Adrenal gland (tissue), 12 donors: Measurements from ENCODE around the gene MRPS35. TPM values are rescaled to one million over a fixed set of nuclear protein-coding genes. Genes with fewer than 3 reads are reported as not detected.
"Not testable (repeated sequence)": the region's sequence is repeated elsewhere in the genome, so short reads cannot be mapped to it uniquely, and the experiment has no call there.

ENCODE experiments used
- DNase-seq, 7 donors: peaks; one replicate each; pipeline ENCODE4 v3.0.0-alpha.2; 2019 to 2020
- H3K27ac ChIP-seq, 5 donors: fragments of 200-600 bp; sonication (generic) in 4 of 5; 1 replicate in 3 of 5; 2 replicates in 2 of 5; pipeline versions ENCODE4 v1.5.1 to v1.8.0; 2016 to 2020; ENCODE audit warnings: mild to moderate bottlenecking in 1 of 5
- H3K27me3 ChIP-seq: fragments of 200-600 bp; 2 replicates; pipeline ENCODE4 v1.8.0; 2021
- H3K36me3 ChIP-seq, 2 donors: fragments of 200-600 bp; replicated peaks in 1 of 2; 1 replicate in 1 of 2; 2 replicates in 1 of 2; pipeline versions ENCODE4 v1.5.1 to v1.8.0; 2018 to 2022
- H3K4me1 ChIP-seq, 2 donors: fragments of 200-600 bp; replicated peaks in 1 of 2; 1 replicate in 1 of 2; 2 replicates in 1 of 2; pipeline versions ENCODE4 v1.5.1 to v1.8.0; 2018 to 2021
- H3K4me3 ChIP-seq, 4 donors: fragments of 200-600 bp; sonication (generic) in 3 of 4; one replicate each; pipeline ENCODE4 v1.5.1; 2016 to 2018
- H3K9me3 ChIP-seq, 3 donors: fragments of 200-600 bp; sonication (generic) in 1 of 3; replicated peaks in 1 of 3; 1 replicate in 2 of 3; 2 replicates in 1 of 3; pipeline versions ENCODE4 v1.5.1 to v1.8.0; 2016 to 2021
- POLR2A ChIP-seq, 2 donors: fragments of 450-650 bp; IDR thresholded peaks; one replicate each; pipeline ENCODE4 v1.6.1; 2017; ENCODE audit warnings: antibody characterized with exemption in 2 of 2, mild to moderate bottlenecking in 2 of 2, moderate library complexity in 1 of 2
- WGBS, 4 donors: extraction: QIAGEN DNeasy Blood & Tissue Kit in 2 of 4; methylation state at CpG; one replicate each; pipeline versions ENCODE4 v1.1.5 to v1.1.7; 2013 to 2017; 5-methylcytosine and 5-hydroxymethylcytosine counted together
- intact Hi-C, 2 donors: fragments of 100-400 bp; cut with DNase I; formaldehyde crosslinking; loops; one replicate each; pipeline versions ENCODE4 v1.14.1 to v1.15.0; 2022 to 2023
- polyA plus RNA-seq, 3 donors: library from polyadenylated mRNA; stranded (reverse); fragments of 200-250 nt in 2 of 3; fragments of 350-450 nt in 1 of 3; fragmentation: Illumina TruSeq in 1 of 3; extraction: RNeasy Lipid Tissue Mini Kit (QIAGEN cat#74804) in 1 of 3; gene quantifications; one replicate each; pipeline ENCODE4 v1.2.3, GENCODE V29; 2013 to 2014
- total RNA-seq, 9 donors: library from RNA; depleted of rRNA in 4 of 9; stranded (reverse); fragments of >200 nt in 4 of 9; fragments of 120-200 nt in 1 of 9; fragmentation: NEBNext Ultra II Directional in 1 of 9; extraction: Animal tissue kit (Norgen Biotek cat#: 25700) in 1 of 9; gene quantifications; one replicate each; pipeline versions ENCODE4 v1.1.0 to v1.2.4, GENCODE V29; 2013 to 2023
- TF ChIP-seq, protein P1 (sequence below), 6 experiments: fragments of 450-650 bp in 4 of 6; fragments of 200-600 bp in 2 of 6; sonication (generic) in 1 of 6; IDR thresholded peaks; 1 replicate in 5 of 6; 2 replicates in 1 of 6; pipeline versions ENCODE4 v1.5.1 to v1.8.0; 2016 to 2021; ENCODE audit warnings: antibody characterized with exemption in 6 of 6, mild to moderate bottlenecking in 2 of 6, moderate library complexity in 1 of 6
- donor health status: healthy with polysubstance abuse.
- donor health status: Bipolar disorder and iron deficiency.
- donor health status: DM: yes; HTN: yes; CAD: no.
- donor health status: DM: no; HTN: no; CAD: no.
- donor health status: DM: no; HTN: no; CAD: no.
- donor health status: DM: yes; HTN: yes; CAD: no.

MRPS35 gene
- total and polyA plus RNA-seq, 12 donors, result 21.0 to 137 (median 58.9) TPM

DNA sequence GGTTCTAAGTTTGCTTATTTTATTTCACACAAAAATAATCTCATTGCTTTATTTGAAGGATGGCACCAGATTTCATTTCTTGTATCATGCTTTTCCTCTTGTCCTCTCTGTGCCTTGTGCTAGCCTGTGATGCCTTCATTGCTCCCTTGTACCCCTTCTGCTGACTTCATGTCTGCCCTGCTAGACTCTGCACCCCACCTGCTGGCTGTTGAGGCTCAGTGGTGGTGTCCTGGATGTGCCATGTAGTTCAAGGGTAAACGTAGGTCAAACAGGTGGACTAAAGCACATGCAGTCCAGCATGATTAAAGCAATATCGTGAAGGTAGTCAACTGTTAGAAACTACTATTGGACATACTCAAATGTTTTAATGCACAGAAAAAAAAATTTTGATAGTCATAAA, 21.6 kb downstream of the MRPS35 start:
- Histone ChIP-seq H3K4me3 (no peak overlapping the region), H3K27ac (no peak overlapping the region), H3K36me3 (peaks cover 0 to 15% of the 10 kb centered on the region in 2 donors), H3K9me3 (no peaks in the 10 kb centered on the region), H3K27me3 (no peaks in the 10 kb centered on the region), H3K4me1 (no peaks in the 10 kb centered on the region)
- 62 to 69% (median 64%) methylated on average over 2 of the region's 2 CpGs for WGBS, 4 donors
- TF ChIP-seq POLR2A (IDR thresholded peaks at IDR 0.05), result no peak
- TF ChIP-seq, protein P1, sequence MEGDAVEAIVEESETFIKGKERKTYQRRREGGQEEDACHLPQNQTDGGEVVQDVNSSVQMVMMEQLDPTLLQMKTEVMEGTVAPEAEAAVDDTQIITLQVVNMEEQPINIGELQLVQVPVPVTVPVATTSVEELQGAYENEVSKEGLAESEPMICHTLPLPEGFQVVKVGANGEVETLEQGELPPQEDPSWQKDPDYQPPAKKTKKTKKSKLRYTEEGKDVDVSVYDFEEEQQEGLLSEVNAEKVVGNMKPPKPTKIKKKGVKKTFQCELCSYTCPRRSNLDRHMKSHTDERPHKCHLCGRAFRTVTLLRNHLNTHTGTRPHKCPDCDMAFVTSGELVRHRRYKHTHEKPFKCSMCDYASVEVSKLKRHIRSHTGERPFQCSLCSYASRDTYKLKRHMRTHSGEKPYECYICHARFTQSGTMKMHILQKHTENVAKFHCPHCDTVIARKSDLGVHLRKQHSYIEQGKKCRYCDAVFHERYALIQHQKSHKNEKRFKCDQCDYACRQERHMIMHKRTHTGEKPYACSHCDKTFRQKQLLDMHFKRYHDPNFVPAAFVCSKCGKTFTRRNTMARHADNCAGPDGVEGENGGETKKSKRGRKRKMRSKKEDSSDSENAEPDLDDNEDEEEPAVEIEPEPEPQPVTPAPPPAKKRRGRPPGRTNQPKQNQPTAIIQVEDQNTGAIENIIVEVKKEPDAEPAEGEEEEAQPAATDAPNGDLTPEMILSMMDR (IDR thresholded peaks at IDR 0.05), result peak in 1 of 6 experiments; percentile 5
- intact Hi-C loops, result loop anchor here (5.0 to 10.0 kb wide), 3 partner anchors 83 to 210 kb away; no protein-coding TSS in a partner anchor
- DNase-seq, result no peak

DNA sequence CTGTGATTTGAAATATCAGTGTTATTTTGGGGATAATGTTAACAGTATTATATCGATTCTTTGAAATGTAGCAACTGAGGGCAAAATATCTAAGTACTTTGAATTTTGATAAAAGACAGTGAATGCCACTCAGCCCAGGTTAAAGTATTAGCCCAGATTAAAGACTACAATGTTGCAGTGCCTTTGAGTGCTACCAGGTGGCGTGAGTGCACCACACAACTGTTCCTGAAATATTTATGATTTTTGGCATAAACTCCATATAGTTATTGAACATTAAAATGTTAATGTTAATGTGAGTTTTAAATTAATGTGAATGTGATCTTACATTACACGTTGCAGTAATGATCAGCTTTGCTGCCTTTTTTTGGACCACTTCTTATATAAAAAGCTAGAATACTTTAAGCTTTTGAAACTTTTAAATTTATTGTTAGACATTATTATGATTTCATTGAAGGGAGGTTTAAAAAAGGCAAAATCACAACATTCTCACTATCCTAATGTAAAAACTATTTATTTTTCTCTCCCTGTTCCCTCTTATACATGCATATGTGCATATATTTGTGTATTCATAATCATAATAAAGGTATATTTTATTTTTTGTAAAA, 22.5 kb downstream of the MRPS35 start:
- Histone ChIP-seq H3K4me1 (no peaks in the 10 kb centered on the region), H3K9me3 (no peaks in the 10 kb centered on the region), H3K4me3 (no peak overlapping the region), H3K27ac (no peak overlapping the region), H3K36me3 (peaks cover 0 to 15% of the 10 kb centered on the region in 2 donors), H3K27me3 (no peaks in the 10 kb centered on the region)
- peak in 4 of 7 donors; percentile 41 to 70 (median 46) for DNase-seq
- TF ChIP-seq POLR2A (IDR thresholded peaks at IDR 0.05), result no peak
- TF ChIP-seq, protein P1 (IDR thresholded peaks at IDR 0.05), result peak; percentile 63 to 90 (median 86)
- 29 to 38% (median 33%) methylated on average over 3 of the region's 3 CpGs for WGBS, 4 donors
- intact Hi-C loops, result loop anchor here (5.0 to 10.0 kb wide), 3 partner anchors 82 to 209 kb away; no protein-coding TSS in a partner anchor

DNA sequence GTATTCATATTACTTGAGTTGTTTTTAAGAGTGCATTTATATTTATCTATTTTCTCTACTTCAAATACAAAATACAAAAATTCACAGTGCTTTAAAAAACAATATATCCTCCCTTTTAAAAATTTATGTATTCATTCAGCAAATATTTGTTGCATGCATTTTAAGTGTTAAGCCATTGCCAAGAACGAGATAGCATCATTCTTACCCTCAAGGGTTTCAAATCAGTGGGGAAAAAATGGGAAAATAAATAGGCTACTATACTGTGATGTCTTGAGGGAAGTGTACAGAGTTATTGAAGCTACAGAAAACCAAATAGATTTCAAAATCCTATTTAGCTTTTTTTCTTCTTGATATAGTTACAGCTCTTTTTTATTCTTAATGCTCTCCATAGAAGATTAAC, 23.2 kb downstream of the MRPS35 start:
- peaks cover 0 to 15% of the 10 kb centered on the region in 2 donors for H3K36me3 ChIP-seq
- WGBS, 4 donors, result 91 to 97% (median 94%) methylated on average over 1 of the region's 1 CpG

DNA sequence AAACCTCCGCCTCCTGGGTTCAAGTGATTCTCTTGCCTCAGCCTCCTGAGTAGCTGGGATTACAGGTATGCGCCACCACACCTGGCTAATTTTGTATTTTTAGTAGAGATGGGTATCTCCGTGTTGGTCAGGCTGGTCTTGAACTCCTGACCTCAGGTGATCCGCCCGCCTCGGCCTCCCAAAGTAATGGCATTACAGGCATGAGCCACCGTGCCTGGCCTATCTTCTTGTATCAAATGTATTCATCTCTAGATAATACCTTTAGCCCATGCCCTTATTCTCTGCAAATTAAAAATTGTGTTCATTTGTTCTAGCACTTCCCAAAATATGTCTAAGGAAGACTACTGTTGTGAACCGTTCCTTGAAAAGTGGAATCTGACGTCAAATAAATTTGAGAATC, 23.7 kb downstream of the MRPS35 start:
- not testable (repeated sequence) for DNase-seq, H3K9me3 ChIP-seq, H3K27me3 ChIP-seq, H3K4me1 ChIP-seq, H3K27ac ChIP-seq, H3K4me3 ChIP-seq
- intact Hi-C loops, result loop anchor here (5.0 to 10.0 kb wide), 3 partner anchors 80 to 208 kb away; no protein-coding TSS in a partner anchor
- 88 to 94% (median 91%) methylated on average over 9 of the region's 9 CpGs for WGBS, 4 donors
- H3K36me3 ChIP-seq, result peaks cover 0 to 15% of the 10 kb centered on the region in 2 donors

More for the DNA sequence above, 23.2 kb downstream of the MRPS35 start:
- DNase-seq, result no peak
- no peak overlapping the region for H3K4me3 ChIP-seq
- H3K27me3 ChIP-seq, result no peaks in the 10 kb centered on the region
- TF ChIP-seq, protein P1 (IDR thresholded peaks at IDR 0.05), result no peak
- TF ChIP-seq POLR2A (IDR thresholded peaks at IDR 0.05), result no peak
- intact Hi-C loops, result loop anchor here (5.0 to 10.0 kb wide), 3 partner anchors 81 to 209 kb away; no protein-coding TSS in a partner anchor
- H3K27ac ChIP-seq, result no peak overlapping the region
- no peaks in the 10 kb centered on the region for H3K4me1 ChIP-seq
- no peaks in the 10 kb centered on the region for H3K9me3 ChIP-seq

DNA sequence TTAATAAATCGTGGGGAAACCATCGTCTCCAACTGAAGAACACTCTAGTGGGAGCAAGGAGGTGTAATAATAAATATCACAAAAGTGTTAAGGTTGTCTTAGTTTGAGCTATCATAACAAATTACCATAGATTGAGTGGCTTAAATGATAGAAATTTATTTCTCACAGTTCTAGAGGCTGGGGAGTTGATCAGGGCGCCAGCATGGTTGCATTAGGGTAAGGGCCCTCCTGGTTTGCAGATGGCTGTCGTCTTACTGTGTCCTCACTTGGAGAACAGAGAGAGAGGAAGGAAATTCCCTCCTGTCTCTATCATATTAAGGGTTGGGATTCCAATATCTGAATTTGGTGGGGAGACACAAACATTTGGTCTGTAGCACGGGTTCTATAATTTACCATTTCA, 33.0 kb downstream of the MRPS35 start:
- TF ChIP-seq POLR2A (IDR thresholded peaks at IDR 0.05), result no peak
- TF ChIP-seq, protein P1 (IDR thresholded peaks at IDR 0.05), result no peak
- H3K9me3 ChIP-seq, result no peaks in the 10 kb centered on the region
- no peak overlapping the region for H3K27ac ChIP-seq
- no peaks in the 10 kb centered on the region for H3K27me3 ChIP-seq
- no peaks in the 10 kb centered on the region for H3K36me3 ChIP-seq
- peaks cover 7 to 11% of the 10 kb centered on the region in 2 donors for H3K4me1 ChIP-seq
- no peak for DNase-seq
- intact Hi-C loops, result no loop called here
- WGBS, 4 donors, result 96 to 99% (median 97%) methylated on average over 5 of the region's 5 CpGs
- H3K4me3 ChIP-seq, result no peak overlapping the region

DNA sequence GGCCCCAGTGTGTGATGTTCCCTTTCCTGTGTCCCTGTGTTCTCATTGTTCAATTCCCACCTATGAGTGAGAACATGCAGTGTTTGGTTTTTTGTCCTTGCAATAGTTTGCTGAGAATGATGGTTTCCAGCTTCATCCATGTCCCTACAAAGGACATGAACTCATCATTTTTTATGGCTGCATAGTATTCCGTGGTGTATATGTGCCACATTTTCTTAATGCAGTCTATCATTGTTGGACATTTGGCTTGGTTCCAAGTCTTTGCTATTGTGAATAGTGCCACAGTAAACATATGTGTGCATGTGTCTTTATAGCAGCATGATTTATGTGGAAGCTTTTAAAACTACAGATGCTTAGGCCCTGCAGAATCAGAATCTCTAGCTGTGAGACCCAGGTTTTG, 35.1 kb downstream of the MRPS35 start:
- H3K27ac ChIP-seq, H3K9me3 ChIP-seq, H3K4me3 ChIP-seq, H3K27me3 ChIP-seq, intact Hi-C loops, H3K36me3 ChIP-seq, DNase-seq: not testable (repeated sequence)
- 80 to 100% (median 100%) methylated on average over 1 of the region's 1 CpG for WGBS, 4 donors
- peaks cover 7 to 11% of the 10 kb centered on the region in 2 donors for H3K4me1 ChIP-seq
